Measurements from ENCODE around the gene TUBA1B. TPM values are rescaled to one million over a fixed set of nuclear protein-coding genes. Genes with fewer than 3 reads are reported as not detected.

The TUBA1B gene
- total RNA-seq, 1 donor: 216 TPM

GRCh38 chr12:49088932-49089330, 42.3 kb downstream of the TUBA1B start:
- no peak overlapping the region for H3K4me3 ChIP-seq (ENCODE audit: low read length)
- H3K27me3 ChIP-seq (ENCODE audit: insufficient read depth, low read length): peaks cover 56% of the 10 kb centered on the region
- no peaks in the 10 kb centered on the region for H3K9me3 ChIP-seq (ENCODE audit: low read depth, low read length)
- H3K4me1 ChIP-seq (ENCODE audit: insufficient read depth, low read length): peaks cover 56% of the 10 kb centered on the region

- Histone ChIP-seq H3K27me3 (ENCODE audit: insufficient read depth, low read length) (peaks cover 50% of the 10 kb centered on the region), H3K4me1 (ENCODE audit: insufficient read depth, low read length) (peaks cover 51% of the 10 kb centered on the region), H3K9me3 (ENCODE audit: low read depth, low read length) (no peaks in the 10 kb centered on the region), H3K4me3 (ENCODE audit: low read length) (no peak overlapping the region)
These were observed 42.9 kb downstream of the TUBA1B start for GRCh38 chr12:49088150-49088931.

- Histone ChIP-seq H3K4me3 (ENCODE audit: low read length) (no peak overlapping the region), H3K9me3 (ENCODE audit: low read depth, low read length) (no peaks in the 10 kb centered on the region), H3K4me1 (ENCODE audit: insufficient read depth, low read length) (peaks cover 36% of the 10 kb centered on the region), H3K27me3 (ENCODE audit: insufficient read depth, low read length) (peaks cover 28% of the 10 kb centered on the region)
These were observed 45.1 kb downstream of the TUBA1B start for GRCh38 chr12:49086116-49086515.

- peaks cover 11% of the 10 kb centered on the region for H3K27me3 ChIP-seq (ENCODE audit: insufficient read depth, low read length)
- peaks cover 19% of the 10 kb centered on the region for H3K4me1 ChIP-seq (ENCODE audit: insufficient read depth, low read length)
- H3K9me3 ChIP-seq (ENCODE audit: low read depth, low read length): no peaks in the 10 kb centered on the region
- H3K4me3 ChIP-seq (ENCODE audit: low read length): no peak overlapping the region
These were observed 46.8 kb downstream of the TUBA1B start for GRCh38 chr12:49084438-49084837.

GRCh38 chr12:49079793-49080192, 51.4 kb downstream of the TUBA1B start:
- Histone ChIP-seq H3K4me3 (ENCODE audit: low read length) (no peak overlapping the region), H3K9me3 (ENCODE audit: low read depth, low read length) (no peaks in the 10 kb centered on the region), H3K4me1 (ENCODE audit: insufficient read depth, low read length) (no peaks in the 10 kb centered on the region), H3K27me3 (ENCODE audit: insufficient read depth, low read length) (no peaks in the 10 kb centered on the region)

Other genes with a start within 250 kb of the TUBA1B start
- gene FKBP11, start 205.9 kb downstream of the TUBA1B start, total RNA-seq: 25.0 TPM
- 38.2 TPM for gene ARF3, start 173.9 kb downstream of the TUBA1B start, total RNA-seq
- gene WNT10B, start 159.7 kb downstream of the TUBA1B start, total RNA-seq: 0.94 TPM
- 0.10 TPM for gene WNT1, start 153.1 kb downstream of the TUBA1B start, total RNA-seq
- 0.21 TPM for gene DDN, start 132.0 kb downstream of the TUBA1B start, total RNA-seq
- 29.8 TPM for gene PRKAG1, start 112.6 kb downstream of the TUBA1B start, total RNA-seq
- gene KMT2D, start 70.6 kb downstream of the TUBA1B start, total RNA-seq: 47.8 TPM
- gene RHEBL1, start 61.4 kb downstream of the TUBA1B start, total RNA-seq: 2.5 TPM
- 0.21 TPM for gene DHH, start 36.6 kb downstream of the TUBA1B start, total RNA-seq
- gene LMBR1L, start 20.5 kb downstream of the TUBA1B start, total RNA-seq: 133 TPM
- 285 TPM for gene TUBA1A, start 57.7 kb upstream of the TUBA1B start, total RNA-seq
- gene TUBA1C, start 133.7 kb upstream of the TUBA1B start, total RNA-seq: 52.3 TPM
- gene PRPH, start 163.8 kb upstream of the TUBA1B start, total RNA-seq: not detected
- 0.31 TPM for gene TROAP, start 191.9 kb upstream of the TUBA1B start, total RNA-seq
- 0.10 TPM for gene C1QL4, start 205.8 kb upstream of the TUBA1B start, total RNA-seq
- not detected for gene DNAJC22, start 215.5 kb upstream of the TUBA1B start, total RNA-seq
- gene SPATS2, start 236.1 kb upstream of the TUBA1B start, total RNA-seq: 5.2 TPM